Stimulated activated CD8-positive, alpha-beta memory T cell treated with anti-CD3 and anti-CD28 coated beads, Interleukin-4, amount 100 ng/mL, for 1 hour (primary cell): ENCODE results near the gene HMCN1.

Experiments used
- DNase-seq, 2 donors: peaks; one replicate each; pipeline ENCODE4 v3.0.0-alpha.2; 2020; ENCODE audit warnings: low read depth in 2 of 2, low spot score in 1 of 2

Gene HMCN1

GRCh38 chr1:186014370-186015037 lies 280.3 kb downstream of the HMCN1 start:
- no peak for DNase-seq

GRCh38 chr1:186016856-186017255 lies 282.7 kb downstream of the HMCN1 start:
- no peak for DNase-seq

- no peak for DNase-seq
Measured at GRCh38 chr1:186022184-186022583, 288.0 kb downstream of the HMCN1 start.

- DNase-seq: no peak
Measured at GRCh38 chr1:186026946-186027345, 292.8 kb downstream of the HMCN1 start.

- no peak for DNase-seq
Measured at GRCh38 chr1:186027621-186028020, 293.4 kb downstream of the HMCN1 start.

- no peak for DNase-seq
Measured at GRCh38 chr1:186030453-186030852, 296.3 kb downstream of the HMCN1 start.

- DNase-seq: no peak
Measured at GRCh38 chr1:186033847-186034271, 299.7 kb downstream of the HMCN1 start.

GRCh38 chr1:186042230-186042629 lies 308.0 kb downstream of the HMCN1 start:
- no peak for DNase-seq

- DNase-seq: no peak
Measured at GRCh38 chr1:186043296-186043695, 309.1 kb downstream of the HMCN1 start.

- DNase-seq: no peak
Measured at GRCh38 chr1:186044079-186044685, 310.0 kb downstream of the HMCN1 start.

GRCh38 chr1:186046437-186047211 lies 312.4 kb downstream of the HMCN1 start:
- no peak for DNase-seq

GRCh38 chr1:186050360-186050759 lies 316.2 kb downstream of the HMCN1 start:
- no peak for DNase-seq

- DNase-seq: no peak
Measured at GRCh38 chr1:186054003-186054402, 319.8 kb downstream of the HMCN1 start.

- no peak for DNase-seq
Measured at GRCh38 chr1:186054932-186055331, 320.7 kb downstream of the HMCN1 start.

GRCh38 chr1:186055846-186056245 lies 321.7 kb downstream of the HMCN1 start:
- no peak for DNase-seq

- no peak for DNase-seq
Measured at GRCh38 chr1:186057086-186057485, 322.9 kb downstream of the HMCN1 start.

GRCh38 chr1:186059311-186059710 lies 325.1 kb downstream of the HMCN1 start:
- no peak for DNase-seq

- DNase-seq: no peak
Measured at GRCh38 chr1:186059752-186060151, 325.6 kb downstream of the HMCN1 start.

GRCh38 chr1:186060226-186060625 lies 326.0 kb downstream of the HMCN1 start:
- DNase-seq: no peak

- DNase-seq: no peak
Measured at GRCh38 chr1:186063091-186063657, 329.0 kb downstream of the HMCN1 start.

GRCh38 chr1:186066411-186066810 lies 332.2 kb downstream of the HMCN1 start:
- DNase-seq: no peak

GRCh38 chr1:186073697-186074096 lies 339.5 kb downstream of the HMCN1 start:
- DNase-seq: no peak
